Measurements from ENCODE around the gene OPRM1. TPM values are rescaled to one million over a fixed set of nuclear protein-coding genes. Genes with fewer than 3 reads are reported as not detected.

Gene OPRM1
- total and polyA plus RNA-seq, 2 donors (not counting 1 experiment from before 2014, with no cell fraction given), result not detected

GRCh38 chr6:154012852-154013251, 26.2 kb upstream of the OPRM1 start:
- ATAC-seq (ENCODE audit: low read depth) (no peak), DNase-seq (no peak)
- POLR2A ChIA-PET, result no interaction called here
- H3K27ac Mint-ChIP-seq, result no peak overlapping the region
- no peak overlapping the region for H2AFZ ChIP-seq (ENCODE audit: insufficient read depth, low read depth, low read length, poor library complexity, severe bottlenecking)
- H3K9ac ChIP-seq (ENCODE audit: low read length), result no peak overlapping the region
- no peak for TF ChIP-seq EZH2 (IDR thresholded peaks at IDR 0.05; ENCODE audit: borderline replicate concordance, insufficient read depth, low read depth, low read length, poor library complexity, severe bottlenecking)
- no peak for TF ChIP-seq CTCF (IDR thresholded peaks at IDR 0.05)
- H3K27ac ChIP-seq (ENCODE audit: low read length in 2 of 2), result no peak overlapping the region
- no peaks in the 10 kb centered on the region for H3K79me2 ChIP-seq (ENCODE audit: control insufficient read depth, insufficient read depth, low read length)
- H3K27me3 ChIP-seq (replicated peaks in 1 of 4; ENCODE audit: control extremely low read depth in 1 of 4, control insufficient read depth in 3 of 4, insufficient read depth in 4 of 4, low read length in 3 of 4), result no peaks in the 10 kb centered on the region
- H3K36me3 ChIP-seq (replicated peaks in 1 of 2; ENCODE audit: control extremely low read depth in 1 of 2, control insufficient read depth in 1 of 2, extremely low read depth in 1 of 2, insufficient read depth in 2 of 2, low read length in 1 of 2), result no peaks in the 10 kb centered on the region
- H3K4me3 ChIP-seq (ENCODE audit: control extremely low read depth in 1 of 5, extremely low read depth in 1 of 5, insufficient read depth in 1 of 5, low read depth in 2 of 5, low read length in 4 of 5), result no peak overlapping the region
- no peaks in the 10 kb centered on the region for H3K27me3 Mint-ChIP-seq
- no peaks in the 10 kb centered on the region for H4K20me1 ChIP-seq (ENCODE audit: control insufficient read depth, insufficient read depth, low read length, poor library complexity, severe bottlenecking)
- peaks cover 2% of the 10 kb centered on the region for H3K9me3 Mint-ChIP-seq (ENCODE audit: insufficient read depth)
- CTCF ChIA-PET, result no interaction called here
- H3K4me3 Mint-ChIP-seq, result no peak overlapping the region
- H3K4me2 ChIP-seq (replicated peaks; ENCODE audit: low read depth, low read length, poor library complexity, severe bottlenecking), result no peak overlapping the region
- WGBS (ENCODE audit: insufficient coverage), result no CpG with 5 or more reads among the region's 2 CpGs
- intact Hi-C loops (cut with micrococcal nuclease), result no loop called here
- H3K4me1 Mint-ChIP-seq, result no peaks in the 10 kb centered on the region
- no peaks in the 10 kb centered on the region for H3K9me3 ChIP-seq (ENCODE audit: control extremely low read depth in 1 of 3, control insufficient read depth in 2 of 3, insufficient read depth in 1 of 3, low read length in 2 of 3)
- H3K4me1 ChIP-seq (ENCODE audit: control insufficient read depth in 2 of 2, insufficient read depth in 2 of 2, low read length in 2 of 2), result no peaks in the 10 kb centered on the region

GRCh38 chr6:154017786-154018185, 21.3 kb upstream of the OPRM1 start:
- ATAC-seq (ENCODE audit: low read depth) (no peak), DNase-seq (no peak)
- H3K79me2 ChIP-seq (ENCODE audit: control insufficient read depth, insufficient read depth, low read length), result no peaks in the 10 kb centered on the region
- POLR2A ChIA-PET, result no interaction called here
- intact Hi-C loops (cut with micrococcal nuclease), result no loop called here
- peaks cover 0 to 3% (median 0%) of the 10 kb centered on the region in 3 donors for H3K9me3 ChIP-seq (ENCODE audit: control extremely low read depth in 1 of 3, control insufficient read depth in 2 of 3, insufficient read depth in 1 of 3, low read length in 2 of 3)
- H3K27ac ChIP-seq (ENCODE audit: low read length in 2 of 2), result no peak overlapping the region
- H3K4me3 Mint-ChIP-seq, result no peak overlapping the region
- TF ChIP-seq EZH2 (IDR thresholded peaks at IDR 0.05; ENCODE audit: borderline replicate concordance, insufficient read depth, low read depth, low read length, poor library complexity, severe bottlenecking) (no peak), CTCF (IDR thresholded peaks at IDR 0.05) (no peak)
- H3K27me3 ChIP-seq (replicated peaks in 1 of 4; ENCODE audit: control extremely low read depth in 1 of 4, control insufficient read depth in 3 of 4, insufficient read depth in 4 of 4, low read length in 3 of 4), result no peaks in the 10 kb centered on the region
- H3K36me3 ChIP-seq (replicated peaks in 1 of 2; ENCODE audit: control extremely low read depth in 1 of 2, control insufficient read depth in 1 of 2, extremely low read depth in 1 of 2, insufficient read depth in 2 of 2, low read length in 1 of 2), result no peaks in the 10 kb centered on the region
- CTCF ChIA-PET, result no interaction called here
- H2AFZ ChIP-seq (ENCODE audit: insufficient read depth, low read depth, low read length, poor library complexity, severe bottlenecking), result no peak overlapping the region
- H3K9me3 Mint-ChIP-seq (ENCODE audit: insufficient read depth), result peaks cover 5% of the 10 kb centered on the region
- H3K27ac Mint-ChIP-seq, result no peak overlapping the region
- WGBS (ENCODE audit: insufficient coverage), result 60% methylated on average over 1 of the region's 3 CpGs
- H3K4me1 Mint-ChIP-seq, result no peaks in the 10 kb centered on the region
- H3K4me3 ChIP-seq (ENCODE audit: control extremely low read depth in 1 of 5, extremely low read depth in 1 of 5, insufficient read depth in 1 of 5, low read depth in 2 of 5, low read length in 4 of 5), result no peak overlapping the region
- H3K27me3 Mint-ChIP-seq, result no peaks in the 10 kb centered on the region
- no peak overlapping the region for H3K4me2 ChIP-seq (replicated peaks; ENCODE audit: low read depth, low read length, poor library complexity, severe bottlenecking)
- no peak overlapping the region for H3K9ac ChIP-seq (ENCODE audit: low read length)
- no peaks in the 10 kb centered on the region for H4K20me1 ChIP-seq (ENCODE audit: control insufficient read depth, insufficient read depth, low read length, poor library complexity, severe bottlenecking)
- no peaks in the 10 kb centered on the region for H3K4me1 ChIP-seq (ENCODE audit: control insufficient read depth in 2 of 2, insufficient read depth in 2 of 2, low read length in 2 of 2)
